BJ (cell line): ENCODE data around the gene ACSS1. TPM values are rescaled to one million over a fixed set of nuclear protein-coding genes. Genes with fewer than 3 reads are reported as not detected.

Experiments
- CTCF ChIA-PET: fragments of 350-600 bp; formaldehyde crosslinking; extraction: SDS; loops from one replicate; lab custom pipeline; 2021; ENCODE audit warnings: antibody characterized with exemption, inconsistent platforms; lab: Yijun Ruan, JAX
- POLR2A ChIA-PET: fragments of 300-600 bp; sonication (Branson Sonifier 250); formaldehyde crosslinking; extraction: SDS; loops from one replicate; lab custom pipeline; 2021; ENCODE audit warnings: antibody characterized with exemption; lab: Charles Lee
- DNase-seq: peaks from one replicate; pipeline ENCODE4 v3.0.0-alpha.2; 2011; ENCODE audit warnings: low read depth
- H3K27me3 ChIP-seq: 2 replicates; pipeline ENCODE4 v1.6.0; 2011; ENCODE audit warnings: low read length; ENCODE audit not compliant: control insufficient read depth, insufficient read depth
- H3K36me3 ChIP-seq: 2 replicates; pipeline ENCODE4 v1.5.1; 2011; ENCODE audit warnings: low read length; ENCODE audit not compliant: control insufficient read depth, insufficient read depth
- H3K4me3 ChIP-seq: 2 replicates; pipeline ENCODE4 v1.5.1; 2011; ENCODE audit warnings: low read depth, mild to moderate bottlenecking, control low read depth, low read length
- CTCF ChIP-seq: IDR thresholded peaks from 2 replicates; pipeline ENCODE4 v1.5.1; 2011; ENCODE audit warnings: low read depth, mild to moderate bottlenecking, control low read depth, inconsistent platforms, low read length, moderate library complexity; ENCODE audit not compliant: insufficient read depth
- polyA minus RNA-seq: library from RNA; depleted of rRNA, polyadenylated mRNA; stranded (reverse); fragments of >200 nt; gene quantifications from 2 replicates; pipeline ENCODE4 v1.2.3, GENCODE V29; 2011; rRNA and poly(A)+ RNA removed
- polyA plus RNA-seq: library from polyadenylated mRNA; depleted of rRNA; stranded (reverse); fragments of >200 nt; gene quantifications from 2 replicates; pipeline ENCODE4 v1.2.3, GENCODE V29; 2011; rRNA removed

Gene ACSS1
- polyA plus RNA-seq (3.6 and 6.3 TPM in 2 replicates), polyA minus RNA-seq (6.0 and 7.7 TPM in 2 replicates)

GRCh38 chr20:25058051-25058846 is at the start of gene ACSS1:
ACSS1 (minus strand) TSS chr20:25058139; CDS start chr20:25058102, 37 bp downstream.
- peaks cover 21% of the 10 kb centered on the region for H3K27me3 ChIP-seq
- DNase-seq, result no peak
- H3K4me3 ChIP-seq, result peak within 1 kb of the TSS; percentile 58
- TF ChIP-seq CTCF, result no peak
- no peaks in the 10 kb centered on the region for H3K36me3 ChIP-seq
- POLR2A ChIA-PET, result no interaction called here
- CTCF ChIA-PET, result interaction anchor here (1.3 to 8.8 kb wide), 3 partner anchors 58 to 64 kb away, joined by 4 to 216 read pairs (median 8); partner anchors contain the start of gene APMAP

DNA sequence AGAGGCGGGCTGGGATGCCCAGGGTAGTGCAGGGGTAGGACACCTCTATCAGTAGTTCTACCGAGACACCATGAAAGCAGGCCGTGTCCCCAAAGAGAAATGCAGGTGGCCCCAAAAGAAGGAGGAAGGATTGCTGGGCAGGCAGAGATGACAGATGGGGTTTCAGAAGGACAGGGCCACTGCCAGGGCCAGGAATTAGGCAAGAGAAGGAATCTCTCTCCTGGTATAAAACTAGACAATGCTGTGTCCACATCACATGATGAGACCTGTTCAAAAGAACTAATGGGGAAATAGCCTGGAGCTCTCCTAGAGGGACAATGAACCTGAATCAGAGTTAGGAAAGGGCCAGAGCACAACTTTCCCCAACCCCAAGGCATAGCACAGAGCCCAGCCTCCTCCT is 45.6 kb upstream of the ACSS1 start:
- H3K36me3 ChIP-seq, result no peaks in the 10 kb centered on the region
- no peak for DNase-seq
- TF ChIP-seq CTCF, result no peak
- H3K27me3 ChIP-seq, result no peaks in the 10 kb centered on the region
- POLR2A ChIA-PET, result no interaction called here
- CTCF ChIA-PET, result interaction anchor here (1.1 kb wide), 1 partner anchor 9 kb away, joined by 4 read pairs; no protein-coding TSS in a partner anchor
- no peak overlapping the region for H3K4me3 ChIP-seq

DNA sequence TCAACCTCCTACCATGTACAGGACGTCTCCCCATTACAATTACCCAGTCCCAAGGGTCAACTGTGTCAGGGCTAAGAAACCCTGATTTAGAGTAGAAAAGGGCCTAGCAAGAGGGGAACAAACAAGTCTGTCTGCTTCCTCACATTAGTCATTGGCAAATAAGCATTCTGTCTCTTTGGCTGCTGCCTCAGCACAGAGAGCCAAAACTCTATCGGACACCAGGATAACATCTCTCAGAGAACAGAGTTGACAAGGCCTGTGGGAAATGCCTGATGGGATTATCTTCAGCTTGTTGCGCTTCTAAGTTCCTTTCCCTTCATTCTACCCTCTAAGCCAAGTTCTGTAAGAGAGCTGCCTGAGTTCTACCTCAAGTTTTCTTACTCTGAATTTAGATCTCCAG is 43.0 kb upstream of the ACSS1 start:
- H3K36me3 ChIP-seq, result no peaks in the 10 kb centered on the region
- H3K4me3 ChIP-seq, result no peak overlapping the region
- CTCF ChIA-PET, result no interaction called here
- no peak for TF ChIP-seq CTCF
- DNase-seq, result no peak
- H3K27me3 ChIP-seq, result peaks cover 2% of the 10 kb centered on the region
- POLR2A ChIA-PET, result no interaction called here

GRCh38 chr20:25099601-25100140 is 41.7 kb upstream of the ACSS1 start:
- CTCF ChIA-PET, result no interaction called here
- POLR2A ChIA-PET, result no interaction called here
- no peak for DNase-seq
- Histone ChIP-seq H3K4me3 (no peak overlapping the region), H3K27me3 (peaks cover 2% of the 10 kb centered on the region), H3K36me3 (no peaks in the 10 kb centered on the region)
- TF ChIP-seq CTCF, result no peak

- Histone ChIP-seq H3K36me3 (no peaks in the 10 kb centered on the region), H3K27me3 (peaks cover 2% of the 10 kb centered on the region), H3K4me3 (no peak overlapping the region)
- POLR2A ChIA-PET, result no interaction called here
- no peak for TF ChIP-seq CTCF
- CTCF ChIA-PET, result no interaction called here
- no peak for DNase-seq
Observed at GRCh38 chr20:25097498-25097897, 39.6 kb upstream of the ACSS1 start.
